Trophoblast cell (in vitro differentiated cells and primary cell): ENCODE data around the gene SP6.

Source experiments
- DNase-seq, 2 donors: peaks; one replicate each; pipeline ENCODE4 v3.0.0-alpha.2; 2016
- H2AFZ ChIP-seq: 2 replicates; pipeline ENCODE4 v1.6.1; 2013; ENCODE audit warnings: low read length, moderate library complexity, mild to moderate bottlenecking; ENCODE audit not compliant: insufficient read depth, poor library complexity
- H2AK5ac ChIP-seq: 2 replicates; pipeline ENCODE4 v1.6.1; 2013; ENCODE audit warnings: mild to moderate bottlenecking, low read length
- H2BK120ac ChIP-seq: 2 replicates; pipeline ENCODE4 v1.6.1; 2013; ENCODE audit warnings: low read length, mild to moderate bottlenecking, moderate library complexity; ENCODE audit not compliant: insufficient read depth, poor library complexity
- H2BK12ac ChIP-seq: 2 replicates; pipeline ENCODE4 v1.6.1; 2013; ENCODE audit warnings: mild to moderate bottlenecking, low read length, moderate library complexity
- H2BK5ac ChIP-seq: 2 replicates; pipeline ENCODE4 v1.6.1; 2013; ENCODE audit warnings: low read length, low read depth, moderate library complexity, mild to moderate bottlenecking; ENCODE audit not compliant: poor library complexity
- H3K14ac ChIP-seq: 2 replicates; pipeline ENCODE4 v1.6.1; 2013; ENCODE audit warnings: mild to moderate bottlenecking, low read length
- H3K18ac ChIP-seq: 2 replicates; pipeline ENCODE4 v1.6.1; 2013; ENCODE audit warnings: mild to moderate bottlenecking, low read length
- H3K23ac ChIP-seq: 2 replicates; pipeline ENCODE4 v1.6.1; 2013; ENCODE audit warnings: low read length
- H3K27ac ChIP-seq: 2 replicates; pipeline ENCODE4 v1.5.1; 2013; ENCODE audit warnings: low read depth, mild to moderate bottlenecking, inconsistent platforms, low read length, moderate library complexity
- H3K27me3 ChIP-seq: 2 replicates; pipeline ENCODE4 v1.6.1; 2013; ENCODE audit warnings: inconsistent platforms, mild to moderate bottlenecking, low read length, moderate library complexity; ENCODE audit not compliant: insufficient read depth
- H3K36me3 ChIP-seq, 2 experiments: 1 replicate in 1 of 2; 2 replicates in 1 of 2; pipeline ENCODE4 v1.6.1; 2013; ENCODE audit warnings: low read length in 2 of 2, mild to moderate bottlenecking in 2 of 2, moderate library complexity in 1 of 2; ENCODE audit not compliant: insufficient read depth in 2 of 2, control insufficient read depth in 1 of 2
- H3K4ac ChIP-seq: 2 replicates; pipeline ENCODE4 v1.6.1; 2013; ENCODE audit warnings: low read depth, mild to moderate bottlenecking, low read length, moderate library complexity
- H3K4me1 ChIP-seq, 2 experiments: 1 replicate in 1 of 2; 2 replicates in 1 of 2; pipeline ENCODE4 v1.6.1; 2013; ENCODE audit warnings: low read length in 2 of 2, mild to moderate bottlenecking in 2 of 2, moderate library complexity in 1 of 2; ENCODE audit not compliant: insufficient read depth in 2 of 2, control insufficient read depth in 1 of 2
- H3K4me2 ChIP-seq: 2 replicates; pipeline ENCODE4 v1.6.1; 2013; ENCODE audit warnings: inconsistent platforms, mild to moderate bottlenecking, low read length, moderate library complexity
- H3K4me3 ChIP-seq: 2 replicates; pipeline ENCODE4 v1.5.1; 2013; ENCODE audit warnings: mild to moderate bottlenecking, low read depth, low read length, inconsistent platforms
- H3K79me1 ChIP-seq: one replicate; pipeline ENCODE4 v1.6.1; 2013; ENCODE audit warnings: low read length
- H3K79me2 ChIP-seq: 2 replicates; pipeline ENCODE4 v1.6.1; 2013; ENCODE audit warnings: low read length, mild to moderate bottlenecking; ENCODE audit not compliant: control insufficient read depth, insufficient read depth, poor library complexity
- H3K9ac ChIP-seq: 2 replicates; pipeline ENCODE4 v1.6.1; 2013; ENCODE audit warnings: mild to moderate bottlenecking, low read length
- H3K9me3 ChIP-seq: 2 replicates; pipeline ENCODE4 v1.6.1; 2013; ENCODE audit warnings: low read depth, mild to moderate bottlenecking, control low read depth, inconsistent platforms, low read length; ENCODE audit not compliant: insufficient read depth
- H4K12ac ChIP-seq: 2 replicates; pipeline ENCODE4 v1.6.1; 2013; ENCODE audit warnings: low read depth, mild to moderate bottlenecking, low read length, moderate library complexity
- H4K8ac ChIP-seq: 2 replicates; pipeline ENCODE4 v1.6.1; 2013; ENCODE audit warnings: low read depth, mild to moderate bottlenecking, low read length, moderate library complexity
- H4K91ac ChIP-seq: one replicate; pipeline ENCODE4 v1.6.1; 2013; ENCODE audit warnings: low read depth, mild to moderate bottlenecking, low read length, moderate library complexity
- WGBS: extraction: QIAGEN DNeasy Blood & Tissue Kit; methylation state at CpG from one replicate; pipeline ENCODE4 v1.1.7; 2013; ENCODE audit warnings: missing lambda C conversion rate; ENCODE audit not compliant: insufficient read length, insufficient coverage; ENCODE audit errors: extremely low coverage; 5-methylcytosine and 5-hydroxymethylcytosine counted together

SP6 gene

DNA sequence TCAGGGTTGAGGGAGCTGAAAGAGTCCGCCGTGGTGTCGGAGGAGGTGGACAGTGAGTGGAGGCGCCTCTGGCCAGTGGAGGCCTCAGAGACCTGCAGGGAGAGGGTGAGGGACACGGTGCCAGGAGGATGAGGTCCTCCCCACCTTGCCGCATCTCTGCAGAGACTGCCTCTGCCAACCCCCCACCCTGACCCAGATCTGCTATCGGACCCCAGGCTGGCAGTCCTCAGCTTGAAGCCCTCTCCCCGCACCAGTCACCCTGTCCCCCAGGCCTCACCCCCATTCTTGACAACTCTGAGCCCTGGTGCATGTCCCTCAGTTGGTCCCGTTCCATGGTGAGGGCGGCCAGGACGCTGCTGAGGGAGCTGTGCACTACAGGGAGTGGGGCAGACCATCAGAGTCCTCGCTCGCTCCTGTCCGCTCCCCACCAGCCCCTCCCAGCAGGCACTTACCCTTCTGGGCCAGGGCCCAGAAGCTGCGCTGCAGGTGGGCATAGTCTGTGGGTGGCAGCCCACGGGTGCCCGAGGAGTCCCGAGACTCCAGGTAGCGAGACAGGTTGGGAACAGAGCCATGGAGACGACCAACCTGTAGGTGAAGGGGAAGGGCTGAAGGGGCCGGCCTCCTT is 34.7 kb downstream of the SP6 start:
- no peaks in the 10 kb centered on the region for H3K79me2 ChIP-seq
- DNase-seq, result no peak
- H4K8ac ChIP-seq, result no peak overlapping the region
- H3K18ac ChIP-seq, result no peak overlapping the region
- no peak overlapping the region for H4K91ac ChIP-seq
- H3K4ac ChIP-seq, result no peak overlapping the region
- H3K4me1 ChIP-seq, result peaks cover 4 to 9% of the 10 kb centered on the region in 2 experiments
- H3K9me3 ChIP-seq, result no peaks in the 10 kb centered on the region
- H3K27ac ChIP-seq, result no peak overlapping the region
- no peak overlapping the region for H3K14ac ChIP-seq
- H2AFZ ChIP-seq, result no peak overlapping the region
- no peak overlapping the region for H2AK5ac ChIP-seq
- no peak overlapping the region for H3K23ac ChIP-seq
- no peak overlapping the region for H3K9ac ChIP-seq
- no peak overlapping the region for H4K12ac ChIP-seq
- no peak overlapping the region for H2BK5ac ChIP-seq
- peaks cover 47 to 50% of the 10 kb centered on the region in 2 experiments for H3K36me3 ChIP-seq
- no peaks in the 10 kb centered on the region for H3K79me1 ChIP-seq
- H3K27me3 ChIP-seq, result no peaks in the 10 kb centered on the region
- H3K4me3 ChIP-seq, result no peak overlapping the region
- H2BK120ac ChIP-seq, result no peak overlapping the region
- no peak overlapping the region for H3K4me2 ChIP-seq
- H2BK12ac ChIP-seq, result no peak overlapping the region
- WGBS, result no CpG with 5 or more reads among the region's 21 CpGs

DNA sequence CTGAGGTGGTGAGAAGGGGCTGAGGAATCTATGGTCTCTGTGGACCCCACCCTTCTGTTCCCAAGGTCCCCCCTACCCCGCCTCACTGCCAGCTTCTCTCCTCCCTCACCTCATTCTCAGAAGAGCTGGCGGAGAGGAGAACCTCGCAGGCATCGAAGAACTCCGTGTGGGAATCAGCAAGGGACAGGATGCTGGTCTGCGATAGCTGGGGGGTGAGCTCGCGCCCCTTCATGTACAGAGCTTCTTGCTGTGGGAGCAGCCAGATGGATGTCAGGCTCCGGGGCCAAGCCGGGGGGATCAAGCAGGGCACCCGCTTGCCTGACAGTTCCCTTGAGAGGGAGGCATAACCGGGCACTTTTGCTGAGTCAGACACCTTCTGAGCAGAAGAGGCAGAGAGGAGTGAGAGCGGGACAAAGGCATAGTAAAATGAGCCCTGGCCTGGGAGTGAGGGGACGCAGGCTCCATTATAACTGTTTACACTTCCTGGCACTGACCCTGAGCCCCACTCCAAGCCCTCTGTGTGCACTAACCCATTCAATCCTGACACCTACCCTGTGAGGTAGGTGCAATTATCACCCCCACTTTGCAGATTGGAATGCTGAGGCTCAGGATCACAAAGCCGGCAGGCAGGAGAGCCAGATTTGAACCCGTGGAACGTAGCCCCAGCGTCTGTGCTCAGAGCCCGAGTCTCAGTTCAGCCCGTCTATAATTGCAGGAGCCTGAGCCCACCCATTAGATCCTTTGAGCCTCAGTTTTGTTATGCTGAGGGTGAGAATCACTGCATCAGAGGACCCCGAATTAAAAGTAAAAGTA is 35.7 kb downstream of the SP6 start:
- Histone ChIP-seq H3K4ac (no peak overlapping the region), H3K4me1 (peaks cover 4 to 11% of the 10 kb centered on the region in 2 experiments), H2BK120ac (no peak overlapping the region), H3K79me1 (peaks cover 4% of the 10 kb centered on the region), H3K27me3 (no peaks in the 10 kb centered on the region), H3K9me3 (no peaks in the 10 kb centered on the region), H2BK5ac (no peak overlapping the region), H3K14ac (no peak overlapping the region), H3K23ac (no peak overlapping the region), H4K8ac (no peak overlapping the region), H3K36me3 (peaks cover 47 to 50% of the 10 kb centered on the region in 2 experiments), H2BK12ac (no peak overlapping the region), H3K9ac (no peak overlapping the region), H2AFZ (no peak overlapping the region), H3K4me3 (no peak overlapping the region), H3K79me2 (no peaks in the 10 kb centered on the region), H4K12ac (no peak overlapping the region), H3K27ac (no peak overlapping the region), H4K91ac (no peak overlapping the region), H3K4me2 (no peak overlapping the region), H3K18ac (no peak overlapping the region), H2AK5ac (no peak overlapping the region)
- WGBS, result no CpG with 5 or more reads among the region's 21 CpGs
- DNase-seq, result no peak

DNA sequence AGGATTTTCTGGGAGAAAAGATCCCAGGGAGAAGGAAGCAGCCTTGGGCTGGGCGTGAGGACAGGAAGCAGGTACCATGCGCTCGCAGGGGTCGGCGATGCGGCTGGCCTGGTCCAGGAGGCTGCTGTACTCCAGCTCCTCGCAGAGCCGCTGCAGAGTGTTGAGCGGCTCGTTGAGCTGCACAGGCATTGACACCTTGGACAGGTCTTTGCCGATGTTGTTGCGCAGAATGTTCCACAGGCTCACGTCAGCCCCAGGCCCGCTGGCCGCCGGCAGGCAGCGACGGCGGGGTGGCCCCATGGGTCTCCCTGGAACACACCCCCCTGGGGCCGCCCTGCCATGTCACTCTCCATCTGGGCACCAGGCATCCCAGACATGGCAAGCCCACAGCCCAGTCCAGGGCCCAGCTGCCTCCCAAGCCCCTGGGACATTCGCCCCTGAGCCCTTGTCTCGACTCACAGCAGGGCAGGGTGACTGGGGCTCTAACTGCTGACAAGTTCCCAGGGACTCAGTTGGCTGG is 37.4 kb downstream of the SP6 start:
- peaks cover 4% of the 10 kb centered on the region for H3K79me1 ChIP-seq
- H3K27ac ChIP-seq, result no peak overlapping the region
- no peak overlapping the region for H3K4me3 ChIP-seq
- H3K14ac ChIP-seq, result no peak overlapping the region
- no peaks in the 10 kb centered on the region for H3K9me3 ChIP-seq
- no peak overlapping the region for H2BK120ac ChIP-seq
- no peak overlapping the region for H3K4me2 ChIP-seq
- peaks cover 13 to 21% of the 10 kb centered on the region in 2 experiments for H3K4me1 ChIP-seq
- no peak overlapping the region for H4K12ac ChIP-seq
- no peak overlapping the region for H3K18ac ChIP-seq
- H4K8ac ChIP-seq, result no peak overlapping the region
- no peak overlapping the region for H2AK5ac ChIP-seq
- no peak overlapping the region for H2BK5ac ChIP-seq
- WGBS, result no CpG with 5 or more reads among the region's 22 CpGs
- H3K9ac ChIP-seq, result no peak overlapping the region
- peaks cover 50 to 56% of the 10 kb centered on the region in 2 experiments for H3K36me3 ChIP-seq
- DNase-seq, result no peak
- H2AFZ ChIP-seq, result no peak overlapping the region
- H3K79me2 ChIP-seq, result no peaks in the 10 kb centered on the region
- no peak overlapping the region for H2BK12ac ChIP-seq
- H3K23ac ChIP-seq, result no peak overlapping the region
- no peaks in the 10 kb centered on the region for H3K27me3 ChIP-seq
- no peak overlapping the region for H4K91ac ChIP-seq
- H3K4ac ChIP-seq, result no peak overlapping the region

DNA sequence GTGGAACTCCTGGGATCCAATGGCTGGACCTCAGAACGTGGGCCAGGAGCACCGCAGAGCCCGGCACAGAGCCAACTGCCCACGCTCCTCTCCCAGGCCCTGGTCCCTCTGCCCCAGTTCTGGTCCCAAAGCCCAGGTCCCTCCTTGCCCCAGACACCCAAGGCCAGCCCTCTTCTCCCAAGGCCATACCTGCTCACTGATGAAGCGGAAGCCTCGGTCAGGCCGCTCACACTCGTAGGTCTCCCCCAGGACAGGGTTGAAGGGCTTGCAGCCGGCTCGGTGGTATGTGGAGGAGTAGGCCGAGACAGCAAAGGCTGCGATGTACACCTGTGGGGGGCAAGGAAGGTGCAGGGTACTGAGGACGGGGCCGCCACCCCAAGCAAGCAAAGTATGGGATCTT is 37.9 kb downstream of the SP6 start:
- no peaks in the 10 kb centered on the region for H3K9me3 ChIP-seq
- no peak overlapping the region for H2AFZ ChIP-seq
- no peak overlapping the region for H2AK5ac ChIP-seq
- no peak overlapping the region for H4K91ac ChIP-seq
- no peak overlapping the region for H3K4me2 ChIP-seq
- H4K12ac ChIP-seq, result no peak overlapping the region
- no peak overlapping the region for H3K23ac ChIP-seq
- H3K79me1 ChIP-seq, result peaks cover 4% of the 10 kb centered on the region
- H4K8ac ChIP-seq, result no peak overlapping the region
- DNase-seq, result no peak
- no peak overlapping the region for H3K4me3 ChIP-seq
- H3K36me3 ChIP-seq, result peaks cover 50 to 56% of the 10 kb centered on the region in 2 experiments
- H3K9ac ChIP-seq, result no peak overlapping the region
- H3K4ac ChIP-seq, result no peak overlapping the region
- H3K27me3 ChIP-seq, result no peaks in the 10 kb centered on the region
- no peak overlapping the region for H2BK120ac ChIP-seq
- H3K18ac ChIP-seq, result no peak overlapping the region
- no peaks in the 10 kb centered on the region for H3K79me2 ChIP-seq
- peaks cover 13 to 21% of the 10 kb centered on the region in 2 experiments for H3K4me1 ChIP-seq
- H2BK12ac ChIP-seq, result no peak overlapping the region
- no CpG with 5 or more reads among the region's 14 CpGs for WGBS
- H3K27ac ChIP-seq, result no peak overlapping the region
- H2BK5ac ChIP-seq, result no peak overlapping the region
- H3K14ac ChIP-seq, result no peak overlapping the region
